DMS153 (cell line): Measurements from ENCODE around the gene MYO1B.

Experiments used
- DNase-seq: peaks from one replicate; lab custom pipeline; 2025; lab: John Stamatoyannopoulos, UW

Gene MYO1B

GRCh38 chr2:191226196-191226595, 19.0 kb upstream of the MYO1B start:
- DNase-seq = no peak

- DNase-seq = no peak
Observed at GRCh38 chr2:191228333-191228732, 16.9 kb upstream of the MYO1B start.

DNA sequence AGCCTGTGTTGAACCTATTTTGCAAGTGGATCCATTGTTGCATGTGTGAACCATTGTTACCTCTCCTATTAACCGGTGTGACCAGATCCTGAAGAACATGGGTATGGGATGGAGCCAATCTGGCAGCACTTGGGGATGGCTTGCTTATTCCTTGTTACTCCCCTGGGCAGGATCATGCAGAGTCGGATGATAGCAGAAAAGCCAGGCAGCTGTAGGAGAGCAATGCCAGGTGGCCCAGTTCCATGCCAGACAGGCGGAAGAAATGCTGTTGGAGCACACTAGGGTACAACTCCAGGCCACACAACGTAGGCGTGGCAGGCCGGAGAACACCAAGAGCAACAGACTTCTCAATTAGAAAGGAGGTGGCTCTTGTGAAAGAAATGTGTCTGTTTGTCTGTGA, 16.3 kb upstream of the MYO1B start:
- no peak for DNase-seq

- DNase-seq = no peak
Observed at GRCh38 chr2:191230174-191230573, 15.0 kb upstream of the MYO1B start.

DNA sequence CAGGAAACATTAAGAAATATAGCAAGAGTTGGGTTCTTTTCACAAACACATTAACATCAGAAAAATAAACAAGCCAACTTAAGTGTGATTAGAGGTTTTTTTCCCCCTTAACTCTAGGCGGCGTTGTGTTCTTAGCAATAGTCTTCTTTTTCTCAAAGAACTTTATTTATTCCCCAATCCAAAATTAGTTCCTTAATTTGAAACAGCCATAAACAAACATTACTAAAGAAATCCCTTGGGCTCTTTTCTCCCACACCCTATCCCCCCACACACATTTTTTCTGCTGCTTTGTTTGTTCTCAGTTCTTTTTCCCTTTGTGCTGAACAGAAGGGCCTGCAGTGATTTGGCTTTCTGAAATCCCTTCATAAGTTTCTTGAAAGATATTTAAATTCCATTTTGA, 13.2 kb upstream of the MYO1B start:
- DNase-seq = no peak

GRCh38 chr2:191233533-191233932, 11.7 kb upstream of the MYO1B start:
- DNase-seq = no peak

DNA sequence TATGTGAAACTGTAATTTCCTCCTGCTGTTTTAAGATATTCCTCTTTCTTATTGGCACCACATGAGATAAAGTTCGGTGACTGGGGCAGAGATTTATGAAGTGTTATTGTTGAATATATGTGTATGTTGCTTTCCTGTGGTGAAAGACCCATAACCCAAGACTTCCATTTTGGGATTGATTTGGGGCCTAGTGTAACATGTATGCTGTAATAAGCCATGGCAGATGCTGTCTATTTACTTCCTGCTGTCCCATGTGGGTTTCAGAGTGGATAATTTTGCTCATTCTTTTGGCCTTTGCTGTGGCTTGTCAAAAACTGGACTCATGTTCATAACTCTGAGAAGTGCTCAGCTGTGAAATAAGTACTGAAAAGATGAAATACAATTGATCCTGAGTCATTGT, 10.8 kb upstream of the MYO1B start:
- DNase-seq = no peak

DNA sequence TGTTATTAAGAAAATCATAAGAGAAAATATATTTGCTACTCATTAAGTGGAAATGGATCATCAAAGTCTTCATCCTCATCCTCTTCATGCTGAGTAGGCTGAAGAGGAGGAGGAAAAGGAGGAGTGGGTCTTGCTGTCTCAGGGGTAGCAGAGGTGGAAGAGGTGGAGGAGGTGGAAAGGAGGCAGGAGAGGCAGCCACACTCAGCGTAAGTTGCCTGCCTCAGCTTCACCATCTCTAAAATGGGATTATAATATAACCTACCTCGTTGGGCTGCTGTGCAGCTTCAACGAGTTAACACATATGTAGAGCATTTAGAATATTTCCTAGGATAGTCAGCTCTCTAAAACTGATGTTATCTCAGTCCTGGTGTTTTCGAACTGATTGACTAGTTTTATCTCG, 4.3 kb upstream of the MYO1B start:
- DNase-seq = no peak

- DNase-seq = no peak
Observed at GRCh38 chr2:191241418-191241817, 3.8 kb upstream of the MYO1B start.

- DNase-seq = no peak
Observed at GRCh38 chr2:191243154-191243553, 2.0 kb upstream of the MYO1B start.

GRCh38 chr2:191244350-191244749, 854 bp upstream of the MYO1B start:
- no peak for DNase-seq

DNA sequence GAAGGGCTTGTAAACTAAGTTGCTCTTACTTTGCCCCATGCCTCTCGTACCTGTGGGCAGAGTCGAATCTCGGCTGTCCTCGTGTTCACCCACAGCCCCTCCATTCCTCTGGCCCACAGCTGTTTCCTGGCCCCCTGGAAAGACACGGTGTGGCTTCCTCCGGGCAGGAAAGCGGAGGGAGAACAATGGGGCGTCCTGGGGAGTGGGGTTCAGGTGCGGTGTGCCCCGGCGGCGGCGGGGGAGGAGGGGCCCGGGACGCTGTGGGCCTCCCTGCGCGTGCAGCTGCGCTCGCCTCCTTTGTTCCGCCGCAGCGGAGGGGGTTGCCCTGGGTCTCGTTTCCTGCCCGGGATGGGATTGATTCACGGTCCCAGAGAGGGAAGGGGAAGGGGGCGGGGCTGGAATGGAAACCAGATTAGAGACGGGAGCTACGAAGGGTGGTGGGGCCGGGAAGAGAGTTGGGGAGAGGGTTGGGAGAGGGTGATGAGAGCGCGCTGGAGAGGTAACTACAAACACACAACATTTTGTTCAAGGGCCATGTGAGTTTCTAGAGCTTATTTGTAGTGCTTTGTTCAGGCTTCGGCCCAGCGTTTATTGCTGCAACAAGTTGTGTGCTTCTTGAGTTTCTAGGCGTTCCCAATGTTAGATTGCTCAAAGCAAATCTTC, 796 bp downstream of the MYO1B start:
- peak; percentile 19 for DNase-seq

DNA sequence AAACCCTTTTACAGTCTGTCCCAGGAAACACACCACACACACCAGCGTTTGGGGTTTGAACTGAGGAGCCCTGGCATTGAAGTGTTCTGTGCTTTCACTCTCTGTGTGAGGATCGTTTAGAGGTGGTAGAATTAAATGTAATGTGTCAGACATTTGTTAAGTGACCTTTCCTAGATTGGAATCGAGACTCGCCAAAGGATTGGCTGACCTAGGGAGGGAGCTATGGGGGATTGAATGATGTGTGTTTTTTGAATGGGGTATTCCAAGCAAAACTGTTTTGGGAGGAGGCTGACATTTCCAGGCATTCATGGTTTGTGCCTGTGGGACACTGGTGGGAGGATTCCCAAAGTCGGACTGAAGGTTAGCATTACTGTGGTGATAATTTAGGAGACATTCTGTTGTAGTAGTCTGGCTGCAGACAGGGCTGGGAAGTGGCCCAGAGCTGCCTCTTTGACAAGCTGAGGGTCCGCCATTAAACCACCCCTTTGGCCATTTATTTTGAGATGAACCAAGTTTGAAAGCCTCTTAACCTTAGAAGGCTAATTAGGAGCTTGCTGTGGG, 1.7 kb downstream of the MYO1B start:
- no peak for DNase-seq

- DNase-seq = no peak
Observed at GRCh38 chr2:191247381-191248057, 2.3 kb downstream of the MYO1B start.

DNA sequence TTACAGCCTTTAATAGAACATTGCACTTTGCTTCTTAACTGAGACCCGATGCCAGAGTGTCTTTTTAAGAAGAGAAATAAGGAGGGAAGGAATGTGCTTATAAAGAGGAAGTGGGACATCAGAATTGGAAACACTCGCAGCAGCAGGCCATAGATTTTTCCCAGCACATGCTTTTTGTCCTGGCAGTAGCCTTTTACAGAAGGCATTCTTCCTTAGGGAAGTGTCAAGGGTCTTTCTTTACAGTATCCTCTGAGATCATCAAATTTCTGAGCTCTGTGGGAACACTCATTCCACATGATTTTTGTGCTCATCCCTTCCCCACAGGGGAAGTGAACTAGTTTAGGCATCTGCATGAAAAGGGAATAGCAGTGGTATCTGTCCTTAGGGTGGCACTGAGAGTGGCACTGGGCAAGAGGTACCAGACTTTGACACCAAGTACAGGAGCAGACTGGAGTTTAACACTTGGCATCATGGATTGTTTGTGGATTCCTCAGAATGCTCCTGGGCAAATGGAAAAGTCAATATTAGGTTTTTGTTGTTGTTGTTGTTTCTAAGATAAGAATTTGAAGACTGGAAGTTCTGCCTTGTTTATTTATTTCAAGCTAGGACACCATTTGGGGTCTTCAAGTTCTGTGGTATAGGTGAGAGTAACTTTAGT, 4.1 kb downstream of the MYO1B start:
- DNase-seq = no peak

DNA sequence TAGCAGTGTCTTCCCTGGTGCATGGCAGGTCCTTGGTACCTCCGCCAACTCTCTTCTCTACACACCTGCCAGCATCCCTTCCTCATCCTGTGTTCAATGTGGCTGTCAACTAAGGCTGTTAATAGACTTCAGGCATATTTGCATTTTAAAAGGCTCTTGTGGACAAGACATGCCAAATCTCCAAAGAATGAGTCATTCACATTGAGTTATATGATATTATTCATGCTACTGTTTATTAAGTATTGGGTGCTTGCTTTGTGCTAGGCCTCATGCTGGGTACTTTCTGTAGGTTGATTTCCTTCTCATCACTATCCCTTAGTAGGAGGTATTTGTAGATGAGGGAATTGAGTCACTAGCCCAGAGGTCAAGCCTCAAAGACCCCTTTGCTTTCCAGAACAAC, 5.2 kb downstream of the MYO1B start:
- DNase-seq = no peak

GRCh38 chr2:191250986-191251385, 5.8 kb downstream of the MYO1B start:
- DNase-seq = no peak

DNA sequence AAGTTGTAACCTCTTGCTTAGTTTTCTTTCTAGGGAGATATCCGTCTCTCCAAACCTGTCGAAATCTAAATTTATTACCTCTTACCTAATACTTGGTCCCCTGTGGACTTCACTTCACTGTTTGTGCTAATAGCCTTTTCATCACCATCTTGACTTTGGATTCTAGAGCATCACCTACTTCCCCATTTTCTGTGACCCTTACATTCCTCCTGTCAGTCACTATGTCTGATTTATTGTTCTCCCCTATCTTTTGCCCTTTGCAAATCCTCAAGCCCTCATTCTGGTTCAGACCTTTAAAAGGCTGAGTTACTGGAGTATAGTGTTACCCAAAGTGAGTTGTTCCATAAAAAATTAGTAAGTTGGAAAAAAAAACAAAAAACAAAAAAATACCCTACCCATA, 7.5 kb downstream of the MYO1B start:
- DNase-seq = no peak

DNA sequence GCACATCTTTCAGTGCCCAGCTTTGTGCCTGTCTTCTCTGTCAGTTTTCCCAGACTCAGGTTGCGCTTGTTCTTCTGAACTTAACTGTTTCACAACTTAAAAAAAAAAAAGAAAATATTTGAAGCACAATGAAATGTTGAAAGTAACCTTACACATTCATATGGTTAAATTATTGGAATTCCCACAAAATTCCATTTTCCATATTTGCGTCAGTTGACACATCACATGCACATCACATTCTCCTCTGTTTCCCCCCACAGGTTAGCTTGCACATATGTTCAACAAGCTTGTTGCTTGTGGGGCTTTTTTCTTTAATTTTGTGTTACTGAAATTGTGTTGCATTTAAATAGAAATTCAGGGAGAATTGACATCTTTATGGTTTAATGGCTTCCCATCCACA, 8.3 kb downstream of the MYO1B start:
- DNase-seq = no peak

GRCh38 chr2:191255271-191255670, 10.1 kb downstream of the MYO1B start:
- DNase-seq = no peak

DNA sequence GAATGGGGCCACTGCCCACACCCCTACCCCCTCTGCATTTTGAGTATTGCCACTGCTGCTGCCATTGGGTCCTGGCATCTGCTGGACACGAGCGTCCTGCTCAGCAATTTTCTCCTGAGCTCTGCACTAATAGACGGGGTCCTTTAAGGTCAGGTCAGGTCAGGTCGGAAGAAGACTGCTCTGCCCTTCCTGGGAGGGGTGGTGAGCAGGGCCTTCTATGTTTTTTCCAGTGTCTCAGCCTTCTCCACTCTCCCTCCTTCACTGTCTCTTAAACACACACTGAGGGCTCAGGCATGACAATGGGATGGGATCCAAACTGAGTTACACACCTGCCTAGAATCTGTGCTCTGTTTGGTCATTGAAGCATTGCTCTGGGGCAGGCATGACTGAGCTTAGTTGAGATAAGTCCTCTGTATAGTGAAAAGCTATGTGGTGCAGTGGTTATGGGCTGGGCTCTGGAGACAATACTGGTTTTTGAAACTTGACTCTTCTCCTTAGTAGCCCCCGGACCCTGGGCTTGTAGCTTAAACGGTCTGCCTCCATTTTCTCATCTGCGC, 10.6 kb downstream of the MYO1B start:
- no peak for DNase-seq

DNA sequence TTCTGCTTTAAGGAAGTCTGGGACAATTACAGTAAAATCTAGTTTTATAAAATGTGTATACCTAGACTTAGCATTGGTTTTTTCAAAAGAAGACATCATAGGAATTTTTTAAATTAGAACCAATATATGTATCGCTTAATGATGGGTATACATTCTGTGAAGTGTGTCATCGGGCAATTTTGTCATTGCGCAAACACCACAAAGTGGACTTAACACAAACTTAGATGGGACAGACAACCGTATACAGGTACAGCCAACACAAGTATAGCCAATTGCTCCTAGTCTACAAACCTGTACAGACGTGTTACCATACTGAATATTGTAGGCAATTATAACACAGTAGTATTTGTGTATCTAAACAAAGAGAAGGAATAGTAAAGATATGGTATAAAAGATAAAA, 12.7 kb downstream of the MYO1B start:
- no peak for DNase-seq

DNA sequence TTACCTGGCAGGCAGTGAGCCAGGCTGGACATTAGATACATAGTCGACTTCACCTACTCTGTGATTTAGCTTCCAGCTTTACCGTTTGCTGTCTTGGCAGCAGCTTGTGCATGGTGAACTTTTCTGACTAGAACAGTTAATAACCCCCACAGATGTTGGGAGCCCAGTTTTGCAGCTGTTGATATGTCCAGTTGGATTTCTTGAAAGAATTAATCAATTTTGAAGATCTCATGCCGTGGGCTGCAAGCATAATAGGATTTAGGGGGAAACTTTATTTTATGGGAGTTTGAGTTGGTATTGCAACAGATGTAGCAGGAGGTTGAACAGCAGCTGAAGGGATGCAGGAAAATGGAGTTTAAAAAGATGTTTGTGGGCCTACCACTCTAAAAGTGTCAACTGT, 13.8 kb downstream of the MYO1B start:
- no peak for DNase-seq
